ENCODE measurements around the gene AP2B1.
"Not testable (repeated sequence)": the region's sequence is repeated elsewhere in the genome, so short reads cannot be mapped to it uniquely, and the experiment has no call there.

Gene AP2B1

GRCh38 chr17:35698800-35699199 lies 111.7 kb downstream of the AP2B1 start:
- no peak for DNase-seq (ENCODE audit: low read depth in 2 of 2)

DNA sequence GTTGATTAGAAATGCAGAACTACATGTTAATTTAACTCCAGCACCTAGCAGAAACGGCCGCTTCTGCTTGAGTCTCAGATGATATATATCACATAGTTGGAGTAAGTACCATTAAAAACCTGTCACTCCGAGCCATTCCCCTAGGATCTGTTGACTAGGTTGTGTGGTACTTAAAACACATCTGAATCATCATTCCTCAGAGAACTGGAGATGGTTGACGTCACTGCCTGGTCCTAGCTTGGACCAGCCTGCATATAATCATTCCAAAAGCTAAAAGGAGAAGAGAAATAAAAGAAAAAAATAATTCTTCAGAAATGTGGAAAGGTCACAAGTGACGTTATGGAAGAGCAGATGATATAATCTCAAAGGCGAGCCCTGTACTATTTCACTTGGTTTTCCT lies 113.0 kb downstream of the AP2B1 start:
- DNase-seq (ENCODE audit: low read depth in 2 of 2): no peak

DNA sequence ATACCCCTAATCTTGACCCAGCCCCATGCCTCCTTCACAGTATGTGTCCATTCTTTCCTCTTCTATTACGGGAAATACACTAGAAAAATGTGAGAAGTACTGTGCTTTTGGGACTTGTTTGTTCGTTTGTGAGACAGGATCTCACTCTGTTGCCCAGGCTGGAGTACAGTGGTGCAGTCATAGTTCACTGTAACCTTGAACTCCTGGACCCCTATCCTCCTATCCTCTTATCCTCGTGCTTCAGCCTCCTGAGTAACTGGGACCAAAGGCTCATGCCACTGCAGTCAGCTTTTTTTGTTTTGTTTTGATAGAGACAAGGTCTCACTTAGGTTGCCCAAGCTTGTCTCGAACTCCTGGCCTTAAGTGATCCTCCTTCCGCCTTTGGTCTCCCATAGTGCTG lies 114.4 kb downstream of the AP2B1 start:
- no peak for DNase-seq (ENCODE audit: low read depth in 2 of 2)

GRCh38 chr17:35703308-35703707 lies 116.2 kb downstream of the AP2B1 start:
- DNase-seq (ENCODE audit: low read depth in 2 of 2): not testable (repeated sequence)

DNA sequence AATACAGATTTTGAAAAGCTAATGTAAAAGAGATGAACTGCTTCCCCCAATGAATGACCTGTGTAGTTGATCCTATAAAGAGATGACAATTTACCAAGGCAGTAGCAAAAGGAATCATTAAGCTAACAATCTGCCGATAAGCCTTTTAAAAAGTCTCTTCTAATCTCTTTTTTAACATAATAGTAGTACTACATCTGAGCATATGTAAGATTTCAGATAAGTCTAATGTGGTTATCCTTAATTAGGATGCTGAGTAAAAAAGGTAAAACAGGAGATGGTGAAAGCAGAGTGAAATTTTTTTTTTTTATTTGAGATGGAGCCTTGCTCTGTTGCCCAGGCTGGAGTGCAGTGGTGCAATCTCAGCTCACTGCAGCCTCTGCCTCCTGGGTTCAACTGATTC lies 118.1 kb downstream of the AP2B1 start:
- no peak for DNase-seq (ENCODE audit: low read depth in 2 of 2)

- DNase-seq (ENCODE audit: low read depth in 2 of 2): no peak
These were observed 118.6 kb downstream of the AP2B1 start for GRCh38 chr17:35705705-35706104.

- no peak for DNase-seq (ENCODE audit: low read depth in 2 of 2)
These were observed 121.0 kb downstream of the AP2B1 start for GRCh38 chr17:35708149-35708548.

GRCh38 chr17:35708951-35709350 lies 121.8 kb downstream of the AP2B1 start:
- no peak for DNase-seq (ENCODE audit: low read depth in 2 of 2)

GRCh38 chr17:35709874-35710273 lies 122.8 kb downstream of the AP2B1 start:
- no peak for DNase-seq (ENCODE audit: low read depth in 2 of 2)

DNA sequence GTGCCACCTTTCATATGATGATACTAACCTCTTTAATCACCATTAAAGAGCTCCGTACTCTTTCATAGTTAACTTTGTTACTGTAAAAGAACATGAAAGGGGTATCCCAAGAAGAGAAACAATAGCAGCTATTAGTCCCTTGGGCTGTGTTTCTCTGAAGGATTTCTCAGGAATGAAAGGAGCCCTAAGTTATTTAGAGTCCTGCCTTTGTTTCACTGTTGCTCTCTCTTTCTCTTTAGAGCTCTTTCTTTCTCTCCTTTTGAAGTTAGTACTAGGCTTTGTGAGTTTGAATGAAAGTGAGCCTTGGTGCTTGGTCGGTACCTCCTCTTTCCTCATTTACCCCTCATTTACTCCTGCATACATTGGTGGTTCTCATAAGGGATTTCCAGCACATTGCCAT lies 123.8 kb downstream of the AP2B1 start:
- no peak for DNase-seq (ENCODE audit: low read depth in 2 of 2)

DNA sequence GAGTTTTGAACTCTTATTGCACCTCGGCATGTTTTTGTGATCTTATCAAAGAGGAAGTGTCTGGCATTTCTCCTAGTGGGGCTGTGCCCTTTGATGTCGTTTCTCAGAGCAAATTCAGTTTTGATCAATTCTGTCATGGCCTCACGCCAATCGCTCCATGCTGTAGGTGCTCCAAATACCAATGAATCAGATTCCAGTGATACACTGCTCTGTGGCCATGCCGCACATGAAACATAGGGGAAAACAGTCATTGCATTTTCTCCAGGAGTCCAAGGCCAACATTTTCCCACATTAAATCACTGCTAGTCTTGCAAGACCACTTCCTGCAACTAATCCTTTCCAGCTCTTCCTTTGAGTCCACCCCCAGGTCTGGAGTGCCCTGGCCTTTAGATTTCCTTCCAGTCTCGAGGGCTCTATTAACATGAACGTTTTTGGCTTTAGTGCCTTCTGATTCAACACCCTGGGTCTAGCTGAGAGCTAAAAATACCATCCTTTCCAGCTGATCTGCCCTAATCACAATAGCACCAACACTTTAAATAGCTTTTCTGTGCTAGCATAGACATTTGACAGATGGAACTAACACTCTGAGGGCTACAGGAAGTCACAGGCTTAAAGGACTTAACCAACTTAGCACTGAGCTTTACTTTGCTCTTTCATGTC lies 126.1 kb downstream of the AP2B1 start:
- DNase-seq (ENCODE audit: low read depth in 2 of 2): no peak

DNA sequence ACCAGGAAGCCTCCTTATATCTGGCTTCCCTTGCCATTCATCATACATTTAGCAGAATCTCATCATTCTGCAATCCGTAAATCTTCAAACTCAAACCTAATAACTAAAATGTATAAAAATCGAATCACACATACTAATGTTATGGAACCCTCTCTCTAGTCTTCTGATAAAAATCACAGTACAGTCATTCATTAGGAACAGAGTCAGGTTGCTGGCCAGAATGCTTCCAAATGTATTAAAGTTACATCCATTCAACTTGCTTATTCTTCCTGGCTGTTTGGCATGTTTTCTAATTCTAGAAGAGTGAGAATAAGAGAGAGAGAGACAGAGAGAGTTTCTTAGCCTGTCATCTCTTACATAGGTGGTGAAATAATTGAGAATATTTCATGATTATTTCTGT lies 127.9 kb downstream of the AP2B1 start:
- DNase-seq (ENCODE audit: low read depth in 2 of 2): no peak

DNA sequence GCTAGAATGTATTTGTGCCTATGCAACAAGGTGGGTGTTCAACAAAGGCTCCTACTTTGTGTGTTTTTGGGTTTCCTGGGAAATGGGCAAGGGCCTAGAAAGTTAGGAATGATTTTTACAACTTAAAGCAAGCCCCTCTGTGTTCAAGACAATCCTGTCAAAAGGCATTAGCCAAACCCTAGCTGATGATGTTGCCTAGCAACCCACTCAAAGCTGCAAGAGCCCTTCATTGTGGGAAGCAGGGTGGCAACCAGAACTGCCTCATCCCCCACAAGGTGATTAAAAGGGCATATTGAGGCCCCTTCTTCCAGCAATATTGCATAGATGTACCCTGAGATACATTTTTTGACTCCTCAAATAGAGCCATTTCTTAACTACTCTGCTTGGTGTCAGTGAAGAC lies 128.3 kb downstream of the AP2B1 start:
- no peak for DNase-seq (ENCODE audit: low read depth in 2 of 2)

- DNase-seq (ENCODE audit: low read depth in 2 of 2): no peak
These were observed 129.1 kb downstream of the AP2B1 start for GRCh38 chr17:35716173-35716572.

GRCh38 chr17:35716897-35717465 lies 129.9 kb downstream of the AP2B1 start:
- no peak for DNase-seq (ENCODE audit: low read depth in 2 of 2)

- DNase-seq (ENCODE audit: low read depth in 2 of 2): no peak
These were observed 130.4 kb downstream of the AP2B1 start for GRCh38 chr17:35717475-35717874.

DNA sequence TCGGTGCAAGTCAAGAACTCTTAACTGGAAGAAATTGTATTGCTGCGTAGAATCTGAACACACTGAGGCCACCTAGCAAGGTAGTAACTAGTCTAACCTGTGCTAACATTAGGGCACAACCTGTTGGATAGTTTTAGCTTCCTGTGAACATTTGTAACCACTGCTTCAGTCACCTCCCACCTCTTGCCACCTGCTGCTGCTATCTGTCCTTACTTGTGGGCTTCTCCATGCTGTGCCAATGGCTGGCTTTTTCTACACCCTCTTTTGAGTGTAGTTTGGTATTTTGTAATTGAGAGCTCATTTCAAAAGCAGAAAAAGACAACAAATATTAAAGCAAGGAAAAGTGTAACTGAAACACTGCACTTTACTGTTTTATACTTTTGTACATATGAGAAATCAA lies 136.6 kb downstream of the AP2B1 start:
- DNase-seq (ENCODE audit: low read depth in 2 of 2): no peak

DNA sequence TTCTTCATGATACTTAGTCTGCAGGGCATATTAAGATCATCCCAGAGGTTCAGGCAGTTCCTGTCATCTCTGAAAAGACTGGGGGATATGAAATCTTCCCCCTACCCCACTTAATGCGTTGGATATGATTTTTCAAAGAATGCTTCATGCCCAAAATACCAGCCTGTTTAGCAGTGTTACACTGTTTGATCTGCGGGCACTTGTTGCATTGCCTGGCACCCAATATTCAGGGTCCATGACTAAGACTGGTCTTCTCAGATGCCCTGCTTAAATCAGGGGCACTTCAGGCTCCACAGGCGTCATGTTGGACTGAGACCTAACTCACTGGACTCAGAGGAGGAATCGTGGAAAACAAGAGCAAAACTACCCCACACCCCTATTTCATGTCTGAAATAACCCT lies 137.9 kb downstream of the AP2B1 start:
- DNase-seq (ENCODE audit: low read depth in 2 of 2): no peak

- DNase-seq (ENCODE audit: low read depth in 2 of 2): no peak
These were observed 138.6 kb downstream of the AP2B1 start for GRCh38 chr17:35725802-35726126.

GRCh38 chr17:35726127-35726952 lies 139.2 kb downstream of the AP2B1 start:
- no peak for DNase-seq (ENCODE audit: low read depth in 2 of 2)

- no peak for DNase-seq (ENCODE audit: low read depth in 2 of 2)
These were observed 139.9 kb downstream of the AP2B1 start for GRCh38 chr17:35726953-35727460.

DNA sequence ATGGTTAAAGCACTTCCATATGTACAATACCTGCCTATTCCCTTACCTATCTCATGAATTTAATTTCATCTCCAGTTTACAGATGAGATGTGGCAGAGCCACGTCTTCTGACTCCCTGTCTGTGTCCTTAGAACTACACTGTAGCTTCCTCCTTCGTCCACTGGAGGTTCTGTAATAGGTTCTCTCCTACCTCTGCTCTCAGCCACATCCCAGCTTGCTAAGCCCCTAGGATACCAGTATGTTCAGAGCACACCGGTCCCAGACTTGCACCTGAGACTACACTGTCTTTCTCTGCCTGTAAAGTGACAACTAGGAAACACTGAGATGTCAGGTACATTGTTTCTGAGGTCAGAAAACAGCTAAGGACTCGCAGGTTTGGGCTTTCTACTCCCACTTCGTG lies 140.5 kb downstream of the AP2B1 start:
- DNase-seq (ENCODE audit: low read depth in 2 of 2): no peak

DNA sequence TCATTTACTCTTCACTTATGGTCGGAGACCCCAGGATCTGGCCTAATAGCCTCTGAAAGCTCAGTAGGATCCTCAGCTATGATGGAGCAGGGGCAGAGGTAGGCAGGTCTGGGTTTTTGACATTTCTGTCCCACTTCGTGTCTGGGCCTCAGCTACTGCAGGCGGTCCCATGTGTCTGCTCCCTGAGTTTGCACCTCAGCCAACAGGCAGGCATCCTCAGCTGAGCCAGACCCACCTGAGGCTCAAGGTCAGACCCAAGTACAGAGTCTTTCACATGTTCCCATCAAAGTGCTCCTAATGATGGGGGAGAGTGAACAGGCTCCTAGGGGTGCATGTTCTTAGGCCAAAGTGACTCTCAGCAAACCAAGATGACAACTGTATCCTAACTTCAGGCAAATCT lies 141.4 kb downstream of the AP2B1 start:
- DNase-seq (ENCODE audit: low read depth in 2 of 2): no peak
